Mesendoderm (in vitro differentiated cells): ENCODE results near the gene UBE2V1.

Experiments used
- DNase-seq: peaks from one replicate; pipeline ENCODE4 v3.0.0; 2013
- H2AK5ac ChIP-seq: 2 replicates; pipeline ENCODE4 v1.6.1; 2013; ENCODE audit warnings: low read length, inconsistent platforms
- H2BK120ac ChIP-seq: 2 replicates; pipeline ENCODE4 v1.6.1; 2013; ENCODE audit warnings: low read depth, mild to moderate bottlenecking, low read length, moderate library complexity, mixed read lengths
- H2BK15ac ChIP-seq: replicated peaks from 2 replicates; pipeline ENCODE4 v1.6.1; 2013; ENCODE audit warnings: low read depth, mild to moderate bottlenecking, moderate library complexity
- H2BK5ac ChIP-seq: 2 replicates; pipeline ENCODE4 v1.6.1; 2013; ENCODE audit warnings: low read length, inconsistent platforms
- H3K18ac ChIP-seq: 2 replicates; pipeline ENCODE4 v1.6.1; 2013; ENCODE audit warnings: mild to moderate bottlenecking, low read length, mixed read lengths
- H3K23ac ChIP-seq: one replicate; pipeline ENCODE4 v1.6.1; 2013; ENCODE audit warnings: low read length
- H3K27ac ChIP-seq: 2 replicates; pipeline ENCODE4 v1.5.1; 2013; ENCODE audit warnings: low read depth, mild to moderate bottlenecking, inconsistent platforms, low read length, moderate library complexity
- H3K27me3 ChIP-seq: 2 replicates; pipeline ENCODE4 v1.6.1; 2013; ENCODE audit warnings: low read length, control low read depth, mild to moderate bottlenecking, inconsistent platforms; ENCODE audit not compliant: insufficient read depth, poor library complexity
- H3K36me3 ChIP-seq: 2 replicates; pipeline ENCODE4 v1.6.1; 2013; ENCODE audit warnings: low read length, inconsistent platforms; ENCODE audit not compliant: control insufficient read depth, insufficient read depth
- H3K4ac ChIP-seq: one replicate; pipeline ENCODE4 v1.6.1; 2013; ENCODE audit warnings: low read depth, mild to moderate bottlenecking, low read length, moderate library complexity
- H3K4me1 ChIP-seq: 2 replicates; pipeline ENCODE4 v1.6.1; 2013; ENCODE audit warnings: low read depth, low read length, inconsistent platforms; ENCODE audit not compliant: control insufficient read depth
- H3K4me2 ChIP-seq: 2 replicates; pipeline ENCODE4 v1.6.1; 2013; ENCODE audit warnings: low read length
- H3K4me3 ChIP-seq: 2 replicates; pipeline ENCODE4 v1.5.1; 2013; ENCODE audit warnings: mild to moderate bottlenecking, low read length
- H3K56ac ChIP-seq: one replicate; pipeline ENCODE4 v1.6.1; 2013; ENCODE audit warnings: low read length
- H3K79me1 ChIP-seq: 2 replicates; pipeline ENCODE4 v1.6.1; 2013; ENCODE audit warnings: low read length, inconsistent platforms
- H3K79me2 ChIP-seq: 2 replicates; pipeline ENCODE4 v1.6.1; 2013; ENCODE audit warnings: mild to moderate bottlenecking, low read length; ENCODE audit not compliant: control insufficient read depth, insufficient read depth
- H3K9ac ChIP-seq: 2 replicates; pipeline ENCODE4 v1.6.1; 2013; ENCODE audit warnings: low read length, inconsistent platforms
- H4K5ac ChIP-seq: one replicate; pipeline ENCODE4 v1.6.1; 2013; ENCODE audit warnings: low read length
- H4K8ac ChIP-seq: one replicate; pipeline ENCODE4 v1.6.1; 2013; ENCODE audit warnings: low read depth, mild to moderate bottlenecking, control low read depth, low read length, moderate library complexity
- WGBS: extraction: QIAGEN DNeasy Blood & Tissue Kit; methylation state at CpG from one replicate; pipeline ENCODE4 v1.1.7; 2013; ENCODE audit warnings: low lambda C conversion rate, missing lambda C conversion rate; ENCODE audit not compliant: insufficient coverage; ENCODE audit errors: extremely low coverage; 5-methylcytosine and 5-hydroxymethylcytosine counted together

The UBE2V1 gene

GRCh38 chr20:50050660-50051308, 62.2 kb downstream of the UBE2V1 start:
- Histone ChIP-seq H3K79me2 (no peaks in the 10 kb centered on the region), H3K36me3 (no peaks in the 10 kb centered on the region), H3K27me3 (no peaks in the 10 kb centered on the region), H4K8ac (no peak overlapping the region), H3K4me2 (no peak overlapping the region), H3K4ac (no peak overlapping the region), H4K5ac (no peak overlapping the region), H3K18ac (no peak overlapping the region), H3K27ac (no peak overlapping the region), H2BK15ac (no peak overlapping the region), H3K9ac (peak overlapping the region; percentile 10), H3K4me1 (no peaks in the 10 kb centered on the region), H3K4me3 (no peak overlapping the region), H3K23ac (no peak overlapping the region), H3K79me1 (no peaks in the 10 kb centered on the region), H2AK5ac (no peak overlapping the region), H3K56ac (no peak overlapping the region), H2BK5ac (no peak overlapping the region), H2BK120ac (no peak overlapping the region)
- whole genome bisulfite sequencing = no CpG with 5 or more reads among the region's 11 CpGs
- DNase-seq = no peak

GRCh38 chr20:50050214-50050613, 62.7 kb downstream of the UBE2V1 start:
- no peak overlapping the region for H4K8ac ChIP-seq
- no peak overlapping the region for H2BK5ac ChIP-seq
- no peak overlapping the region for H3K23ac ChIP-seq
- no peak overlapping the region for H3K4ac ChIP-seq
- WGBS = no CpG with 5 or more reads among the region's 5 CpGs
- H3K18ac ChIP-seq = no peak overlapping the region
- no peaks in the 10 kb centered on the region for H3K4me1 ChIP-seq
- no peak overlapping the region for H2BK15ac ChIP-seq
- H3K36me3 ChIP-seq = no peaks in the 10 kb centered on the region
- no peak overlapping the region for H2AK5ac ChIP-seq
- no peak overlapping the region for H2BK120ac ChIP-seq
- no peaks in the 10 kb centered on the region for H3K27me3 ChIP-seq
- H3K27ac ChIP-seq = no peak overlapping the region
- no peak overlapping the region for H3K4me2 ChIP-seq
- H3K79me1 ChIP-seq = no peaks in the 10 kb centered on the region
- no peak overlapping the region for H3K56ac ChIP-seq
- H4K5ac ChIP-seq = no peak overlapping the region
- H3K79me2 ChIP-seq = no peaks in the 10 kb centered on the region
- no peak overlapping the region for H3K4me3 ChIP-seq
- DNase-seq = no peak
- H3K9ac ChIP-seq = no peak overlapping the region

DNA sequence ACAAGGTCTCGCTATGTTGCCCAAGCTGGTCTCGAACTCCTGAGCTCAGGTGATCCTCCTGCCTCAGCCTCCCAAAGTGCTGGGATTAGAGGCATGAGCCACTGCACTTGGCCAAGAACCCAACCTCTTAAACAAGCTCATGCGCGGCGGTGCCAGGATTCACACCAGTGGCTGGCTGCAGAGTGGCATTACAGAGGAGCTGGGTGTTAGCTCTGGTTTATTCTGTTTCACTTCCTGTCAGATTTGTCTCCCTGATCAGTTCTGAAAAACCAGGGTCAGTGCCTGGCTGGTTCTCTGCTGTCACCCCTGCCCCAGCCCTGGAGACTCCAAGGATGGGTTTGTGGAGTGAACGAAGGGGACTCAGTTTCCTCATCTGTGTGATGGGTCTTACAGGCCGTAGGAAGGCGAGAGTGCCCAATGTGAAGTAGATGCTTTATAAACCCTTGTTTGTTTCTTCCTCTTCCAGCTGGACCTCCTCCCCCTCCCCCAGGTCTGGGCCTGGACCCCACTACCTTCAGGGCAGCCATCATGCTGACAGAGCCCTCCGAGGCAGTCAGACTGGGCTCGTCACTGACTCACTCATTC, 63.4 kb downstream of the UBE2V1 start:
- no peak for DNase-seq

DNA sequence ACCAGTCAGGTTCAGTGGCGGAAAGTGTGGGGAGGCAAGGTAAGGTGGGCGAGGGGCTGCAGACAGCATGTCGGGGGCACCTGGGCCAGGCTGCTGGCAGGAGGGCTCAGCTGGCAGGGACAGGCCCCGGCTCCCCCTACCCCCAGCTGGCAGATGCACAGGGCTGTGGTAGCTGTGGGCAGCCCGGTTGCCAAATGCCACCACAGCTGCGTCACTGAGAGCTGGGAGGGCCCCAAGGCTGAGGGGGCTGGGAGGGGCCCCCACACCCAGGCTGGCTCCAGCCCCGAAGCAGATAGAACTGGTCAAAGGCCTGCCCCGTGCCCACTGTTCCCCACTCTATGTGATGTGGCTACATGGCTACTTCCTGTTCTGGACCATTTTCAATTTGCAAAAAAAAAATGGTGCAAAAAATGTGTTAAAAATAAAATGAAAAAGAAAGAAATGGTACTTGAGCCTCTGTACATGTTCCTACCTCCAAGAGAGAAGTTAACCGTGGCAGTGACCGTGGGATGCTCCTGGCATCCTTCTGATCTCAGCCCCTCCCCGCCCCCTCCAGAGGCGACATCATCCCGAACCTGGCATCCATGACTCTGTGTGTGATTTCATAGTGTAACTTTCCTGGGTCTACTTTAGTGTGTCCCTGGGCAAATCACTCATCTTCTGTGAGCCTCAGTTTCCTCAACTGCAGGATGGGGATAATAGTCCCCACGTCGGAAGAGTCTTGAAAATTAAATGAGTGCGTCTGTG, 64.4 kb downstream of the UBE2V1 start:
- Histone ChIP-seq H2BK120ac (no peak overlapping the region), H2BK15ac (no peak overlapping the region), H3K23ac (no peak overlapping the region), H3K4me1 (no peaks in the 10 kb centered on the region), H3K4ac (no peak overlapping the region), H3K18ac (no peak overlapping the region), H3K27me3 (no peaks in the 10 kb centered on the region), H3K79me2 (no peaks in the 10 kb centered on the region), H3K79me1 (no peaks in the 10 kb centered on the region), H3K9ac (no peak overlapping the region), H2AK5ac (no peak overlapping the region), H2BK5ac (no peak overlapping the region), H3K4me3 (no peak overlapping the region), H4K8ac (no peak overlapping the region), H4K5ac (no peak overlapping the region), H3K56ac (no peak overlapping the region), H3K36me3 (no peaks in the 10 kb centered on the region), H3K4me2 (no peak overlapping the region), H3K27ac (no peak overlapping the region)
- DNase-seq = no peak
- no CpG with 5 or more reads among the region's 16 CpGs for WGBS

More for the DNA sequence above, 63.4 kb downstream of the UBE2V1 start:
- no peaks in the 10 kb centered on the region for H3K79me1 ChIP-seq
- H3K27ac ChIP-seq = no peak overlapping the region
- no peak overlapping the region for H3K18ac ChIP-seq
- H3K27me3 ChIP-seq = no peaks in the 10 kb centered on the region
- no peaks in the 10 kb centered on the region for H3K4me1 ChIP-seq
- H3K4me3 ChIP-seq = no peak overlapping the region
- no peak overlapping the region for H3K4me2 ChIP-seq
- H4K5ac ChIP-seq = no peak overlapping the region
- H3K79me2 ChIP-seq = no peaks in the 10 kb centered on the region
- H3K56ac ChIP-seq = no peak overlapping the region
- H3K36me3 ChIP-seq = no peaks in the 10 kb centered on the region
- no CpG with 5 or more reads among the region's 10 CpGs for WGBS
- H3K4ac ChIP-seq = no peak overlapping the region
- H2BK5ac ChIP-seq = no peak overlapping the region
- no peak overlapping the region for H2BK15ac ChIP-seq
- no peak overlapping the region for H2AK5ac ChIP-seq
- no peak overlapping the region for H2BK120ac ChIP-seq
- no peak overlapping the region for H4K8ac ChIP-seq
- no peak overlapping the region for H3K9ac ChIP-seq
- no peak overlapping the region for H3K23ac ChIP-seq

DNA sequence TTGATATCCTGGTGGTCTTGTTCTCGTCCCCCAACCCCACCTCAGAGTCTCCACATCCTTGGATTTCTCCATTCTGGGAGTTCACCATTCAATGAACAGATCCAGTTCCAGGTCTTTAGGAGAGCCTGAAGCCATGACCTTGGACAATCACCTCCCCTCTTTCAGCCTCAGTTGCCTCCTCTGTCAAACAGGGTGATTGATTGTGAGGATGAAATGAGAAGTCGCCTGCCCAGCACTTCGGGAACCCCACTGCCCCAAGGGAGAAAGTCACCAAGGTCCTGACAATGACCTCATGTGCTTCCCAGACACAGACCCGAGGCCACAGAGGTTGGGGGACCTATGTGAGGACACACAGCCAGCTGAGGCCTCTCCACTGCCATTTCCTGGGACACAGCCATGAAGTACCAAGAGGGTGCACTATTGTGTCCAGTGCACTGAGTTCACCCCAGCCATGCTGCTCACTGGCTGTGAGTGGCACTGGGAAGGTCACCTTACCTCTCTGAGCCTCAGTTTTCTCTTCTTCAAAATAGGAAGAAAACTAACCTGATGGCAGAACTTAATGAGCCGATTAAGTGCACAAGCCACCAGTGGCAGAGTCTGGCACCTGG, 68.5 kb downstream of the UBE2V1 start:
- Histone ChIP-seq H2BK5ac (no peak overlapping the region), H3K18ac (no peak overlapping the region), H2BK15ac (no peak overlapping the region), H4K8ac (no peak overlapping the region), H3K4ac (no peak overlapping the region), H3K4me3 (no peak overlapping the region), H3K4me1 (no peaks in the 10 kb centered on the region), H3K79me2 (no peaks in the 10 kb centered on the region), H2AK5ac (no peak overlapping the region), H3K23ac (no peak overlapping the region), H3K36me3 (no peaks in the 10 kb centered on the region), H3K9ac (no peak overlapping the region), H3K27ac (no peak overlapping the region), H3K56ac (peak overlapping the region; percentile 19), H4K5ac (no peak overlapping the region), H3K27me3 (no peaks in the 10 kb centered on the region), H3K79me1 (no peaks in the 10 kb centered on the region), H3K4me2 (no peak overlapping the region), H2BK120ac (no peak overlapping the region)
- WGBS = no CpG with 5 or more reads among the region's 5 CpGs
- DNase-seq = no peak
